GM21526 (cell line): ENCODE data around the gene MINAR2.
A peak's percentile ranks its signal among the peaks of the same experiment; 100 is the strongest.

Experiments used
- ATAC-seq: cut with Tn5 transposase; IDR thresholded peaks from one replicate; pipeline ENCODE4 v1.9.1; 2021; ENCODE audit warnings: moderate library complexity; ENCODE audit not compliant: unreplicated experiment, low FRiP score

Gene MINAR2

GRCh38 chr5:129771058-129771838 is 23.4 kb downstream of the MINAR2 start:
- ATAC-seq: peak; percentile 76

- no peak for ATAC-seq
These were observed 25.5 kb downstream of the MINAR2 start for GRCh38 chr5:129773376-129773775.

- ATAC-seq: no peak
These were observed 33.7 kb downstream of the MINAR2 start for GRCh38 chr5:129781594-129781993.

GRCh38 chr5:129803403-129803802 is 55.5 kb downstream of the MINAR2 start:
- no peak for ATAC-seq

- ATAC-seq: no peak
These were observed 56.8 kb downstream of the MINAR2 start for GRCh38 chr5:129804705-129805104.

GRCh38 chr5:129807162-129807814 is 59.4 kb downstream of the MINAR2 start:
- ATAC-seq: no peak
